Measurements from ENCODE around the gene ARHGEF28. TPM values are rescaled to one million over a fixed set of nuclear protein-coding genes. Genes with fewer than 3 reads are reported as not detected.

The ARHGEF28 gene
- total and polyA plus RNA-seq, 10 of the 15 experiments (the other 5 are each of a cell fraction or from before 2014, with no cell fraction given) = 0.10 to 0.72 (median 0.22) TPM; not detected in 2

DNA sequence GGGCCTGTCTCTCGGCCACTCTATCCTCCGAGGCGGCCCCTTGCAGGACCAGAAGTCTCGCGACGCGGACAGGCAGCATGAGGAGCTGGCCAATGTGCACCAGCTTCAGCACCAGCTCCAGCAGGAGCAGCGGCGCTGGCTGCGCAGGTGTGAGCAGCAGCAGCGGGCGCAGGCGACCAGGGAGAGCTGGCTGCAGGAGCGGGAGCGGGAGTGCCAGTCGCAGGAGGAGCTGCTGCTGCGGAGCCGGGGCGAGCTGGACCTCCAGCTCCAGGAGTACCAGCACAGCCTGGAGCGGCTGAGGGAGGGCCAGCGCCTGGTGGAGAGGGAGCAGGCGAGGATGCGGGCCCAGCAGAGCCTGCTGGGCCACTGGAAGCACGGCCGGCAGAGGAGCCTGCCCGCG is 283.5 kb downstream of the ARHGEF28 start:
- ATAC-seq = no peak
- POLR2A ChIA-PET = interaction anchor here (0.7 kb wide), 1 partner anchor 92 kb away, joined by 6 read pairs; no protein-coding TSS in a partner anchor
- SMC1A ChIA-PET (ENCODE audit: uncharacterized antibody, unreplicated experiment) = interaction anchor here (1.7 kb wide), 1 partner anchor 734 kb away, joined by 12 read pairs; no protein-coding TSS in a partner anchor

More for the DNA sequence above, 283.5 kb downstream of the ARHGEF28 start:
- in situ Hi-C loops (cut with MboI) (no loop called here), intact Hi-C loops (cut with micrococcal nuclease; ENCODE audit: unreplicated experiment) (loop anchor here (10.0 kb wide), 1 partner anchor 285 kb away; no protein-coding TSS in a partner anchor)
- Histone ChIP-seq H3K36me3 (ENCODE audit: control insufficient read depth in 2 of 2, insufficient read depth in 2 of 2, low read length in 1 of 2) (no peaks in the 10 kb centered on the region), H3K9ac (ENCODE audit: control insufficient read depth, insufficient read depth, low read length) (no peak overlapping the region), H2AFZ (ENCODE audit: control insufficient read depth, low read depth, low read length) (no peak overlapping the region), H3K4me1 (ENCODE audit: control insufficient read depth, insufficient read depth, low read length) (peaks cover 2% of the 10 kb centered on the region; the same call in 1 of the 2 replicates), H3K9me3 (replicated peaks; ENCODE audit: control insufficient read depth, insufficient read depth, low read length) (no peaks in the 10 kb centered on the region; the same call in 2 of the 3 replicates), H3K4me2 (ENCODE audit: control insufficient read depth, insufficient read depth) (no peak overlapping the region), H3K27ac (ENCODE audit: control insufficient read depth, insufficient read depth) (no peak overlapping the region), H4K20me1 (ENCODE audit: control insufficient read depth, insufficient read depth) (0 out of 2 replicates have a peak, but pooled peaks cover 2% of the 10 kb centered on the region), H3K27me3 (replicated peaks in 1 of 2; ENCODE audit: control insufficient read depth in 2 of 2, insufficient read depth in 2 of 2, low read length in 1 of 2) (peaks cover 0 to 7% of the 10 kb centered on the region in 2 experiments; a peak in 1 of 4 replicates), H3K4me3 (no peak overlapping the region), H3K79me2 (ENCODE audit: control insufficient read depth, insufficient read depth, low read length) (no peaks in the 10 kb centered on the region)
- RAD21 ChIA-PET (ENCODE audit: unreplicated experiment) = interaction anchor here (1.4 to 1.9 kb wide), 2 partner anchors 731 to 733 kb away, joined by 3 to 7 read pairs; partner anchors contain the start of gene ENC1
- BruUV-seq (replicated peaks) = no TSS peak
- FAIRE-seq (no peak), DNase-seq (ENCODE audit: low read depth, low spot score) (no peak)
- TF ChIP-seq DPF2 (IDR thresholded peaks at IDR 0.05) (no peak), ZZZ3 (IDR thresholded peaks at IDR 0.05; ENCODE audit: control insufficient read depth, insufficient read length, low read depth) (no peak), MEF2B (IDR thresholded peaks at IDR 0.05; ENCODE audit: partially characterized antibody, poor library complexity, severe bottlenecking) (no peak), FOS (IDR thresholded peaks at IDR 0.05; ENCODE audit: borderline replicate concordance, extremely low read depth, insufficient read length) (no peak), ZNF24 (IDR thresholded peaks at IDR 0.05) (no peak), RCOR1 (conservative IDR thresholded peaks at IDR 0.05; ENCODE audit: low read depth, low read length) (no peak), ZBTB4 (CRISPR knock-in tag; IDR thresholded peaks at IDR 0.05) (no peak), EGR1 (IDR thresholded peaks at IDR 0.05; ENCODE audit: borderline replicate concordance in 1 of 2, low read depth in 2 of 2, low read length in 2 of 2) (no peak), TCF7 (IDR thresholded peaks at IDR 0.05; ENCODE audit: borderline replicate concordance) (no peak), ZBED1 (IDR thresholded peaks at IDR 0.05; ENCODE audit: borderline replicate concordance) (no peak), RFX5 (IDR thresholded peaks at IDR 0.05; ENCODE audit: low read depth, low read length) (no peak), USF2 (IDR thresholded peaks at IDR 0.05; ENCODE audit: borderline replicate concordance, low read depth, low read length) (no peak), TCF3 (IDR thresholded peaks at IDR 0.05; ENCODE audit: borderline replicate concordance, insufficient read depth, low read depth, low read length) (no peak), ZNF622 (IDR thresholded peaks at IDR 0.05) (no peak), NFYB (IDR thresholded peaks at IDR 0.05; ENCODE audit: insufficient read depth, low read depth, low read length) (no peak)
- TF ChIP-seq, protein P1, sequence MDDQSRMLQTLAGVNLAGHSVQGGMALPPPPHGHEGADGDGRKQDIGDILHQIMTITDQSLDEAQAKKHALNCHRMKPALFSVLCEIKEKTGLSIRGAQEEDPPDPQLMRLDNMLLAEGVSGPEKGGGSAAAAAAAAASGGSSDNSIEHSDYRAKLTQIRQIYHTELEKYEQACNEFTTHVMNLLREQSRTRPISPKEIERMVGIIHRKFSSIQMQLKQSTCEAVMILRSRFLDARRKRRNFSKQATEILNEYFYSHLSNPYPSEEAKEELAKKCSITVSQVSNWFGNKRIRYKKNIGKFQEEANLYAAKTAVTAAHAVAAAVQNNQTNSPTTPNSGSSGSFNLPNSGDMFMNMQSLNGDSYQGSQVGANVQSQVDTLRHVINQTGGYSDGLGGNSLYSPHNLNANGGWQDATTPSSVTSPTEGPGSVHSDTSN (IDR thresholded peaks at IDR 0.05; ENCODE audit: insufficient replicate concordance, low read depth, low read length) = no peak
- CTCF ChIA-PET = interaction anchor here (1.0 to 1.5 kb wide), 3 partner anchors 144 to 739 kb away, joined by 3 to 7 read pairs (median 4); no protein-coding TSS in a partner anchor
- WGBS (ENCODE audit: insufficient coverage, insufficient replicate concordance, low lambda C conversion rate, missing lambda C conversion rate) = 77% methylated on average over 26 of the region's 27 CpGs

Data from GM12878 (cell line).